GM18868 (cell line): ENCODE measurements around the gene ADAMTSL4.

Experiments
- ATAC-seq: cut with Tn5 transposase; IDR thresholded peaks from one replicate; pipeline ENCODE4 v1.9.1; 2021; ENCODE audit warnings: mild to moderate bottlenecking, moderate library complexity; ENCODE audit not compliant: unreplicated experiment

ADAMTSL4 gene

GRCh38 chr1:150532860-150533259 lies 16.3 kb upstream of the ADAMTSL4 start:
- no peak for ATAC-seq

- no peak for ATAC-seq
Measured at GRCh38 chr1:150534002-150534401, 15.2 kb upstream of the ADAMTSL4 start.

DNA sequence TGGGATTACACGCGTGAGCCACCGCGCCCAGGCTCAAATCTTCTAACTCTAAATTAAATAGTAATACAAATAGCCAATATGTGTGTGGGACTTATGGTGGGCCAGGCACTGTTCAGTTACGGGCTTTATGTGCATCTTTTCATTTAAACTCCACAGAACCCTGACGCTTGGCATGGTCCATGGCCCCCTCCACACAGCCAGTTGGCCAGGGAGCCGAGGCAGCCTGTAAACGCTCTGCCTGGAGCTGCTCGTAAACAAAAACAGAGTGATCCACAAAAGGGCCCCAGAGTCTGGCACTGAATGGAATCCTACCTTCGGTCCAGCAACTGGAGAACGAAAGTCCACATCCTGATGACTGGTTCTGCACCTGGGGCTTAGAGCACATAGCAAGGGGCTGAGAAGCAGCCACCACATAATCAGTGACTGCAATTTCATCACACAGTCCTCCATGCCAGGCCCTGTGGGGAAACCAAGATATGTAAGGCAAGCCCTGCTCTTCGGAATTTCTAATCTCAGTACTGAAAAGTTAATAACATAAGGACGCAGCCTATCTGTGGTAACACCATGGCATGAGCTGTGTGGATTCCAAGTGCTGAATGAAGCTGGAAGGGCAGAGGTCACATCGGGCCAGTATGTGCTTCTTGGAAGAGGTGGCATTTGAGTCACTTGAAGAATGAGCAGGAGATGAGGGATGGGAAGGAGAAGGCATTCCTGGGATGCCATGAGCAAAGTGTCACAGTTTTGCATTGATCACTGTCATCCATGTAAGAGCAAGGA lies 13.5 kb upstream of the ADAMTSL4 start:
- no peak for ATAC-seq

DNA sequence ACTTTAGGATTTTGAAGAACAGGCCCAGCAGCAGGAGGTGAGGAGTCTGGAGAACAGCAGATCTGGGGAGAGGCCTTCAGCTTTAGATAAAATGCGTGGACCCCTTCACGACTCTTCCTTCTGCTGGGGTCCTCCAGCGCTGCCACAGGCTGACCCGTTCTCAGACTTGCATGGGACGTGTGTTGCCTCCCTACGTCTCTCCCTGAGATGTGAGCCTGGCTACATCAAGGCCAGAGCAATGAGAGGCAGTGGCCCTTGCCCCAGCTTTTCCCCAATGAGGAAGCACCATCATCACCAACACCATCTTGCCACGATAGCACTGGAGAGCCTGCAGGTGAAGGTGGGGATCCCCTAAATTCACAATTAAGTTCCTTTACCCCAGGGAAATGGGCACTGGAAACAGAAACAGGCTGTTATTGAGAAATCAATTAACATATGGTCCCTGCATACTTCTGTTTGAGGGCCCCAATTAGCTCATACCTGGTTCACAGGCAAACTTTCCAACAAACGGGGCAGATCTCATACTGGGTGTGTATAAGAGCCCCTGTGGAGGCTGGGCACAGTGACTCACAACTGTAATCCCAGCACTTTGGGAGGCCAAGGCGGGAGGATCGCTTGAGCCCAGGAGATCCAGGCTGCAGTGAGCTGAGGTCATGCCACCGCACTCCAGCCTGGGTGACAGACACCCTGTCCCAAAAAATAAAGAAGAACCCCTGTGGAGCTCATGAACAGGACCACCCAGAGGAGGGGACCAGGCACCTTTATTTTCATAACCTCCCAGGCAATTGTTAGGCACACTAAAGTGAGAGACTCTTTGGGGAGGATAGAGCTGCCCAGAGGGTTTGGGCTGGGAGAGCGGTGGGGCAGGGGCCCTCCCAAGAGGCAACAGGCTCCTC lies 12.1 kb upstream of the ADAMTSL4 start:
- no peak for ATAC-seq

DNA sequence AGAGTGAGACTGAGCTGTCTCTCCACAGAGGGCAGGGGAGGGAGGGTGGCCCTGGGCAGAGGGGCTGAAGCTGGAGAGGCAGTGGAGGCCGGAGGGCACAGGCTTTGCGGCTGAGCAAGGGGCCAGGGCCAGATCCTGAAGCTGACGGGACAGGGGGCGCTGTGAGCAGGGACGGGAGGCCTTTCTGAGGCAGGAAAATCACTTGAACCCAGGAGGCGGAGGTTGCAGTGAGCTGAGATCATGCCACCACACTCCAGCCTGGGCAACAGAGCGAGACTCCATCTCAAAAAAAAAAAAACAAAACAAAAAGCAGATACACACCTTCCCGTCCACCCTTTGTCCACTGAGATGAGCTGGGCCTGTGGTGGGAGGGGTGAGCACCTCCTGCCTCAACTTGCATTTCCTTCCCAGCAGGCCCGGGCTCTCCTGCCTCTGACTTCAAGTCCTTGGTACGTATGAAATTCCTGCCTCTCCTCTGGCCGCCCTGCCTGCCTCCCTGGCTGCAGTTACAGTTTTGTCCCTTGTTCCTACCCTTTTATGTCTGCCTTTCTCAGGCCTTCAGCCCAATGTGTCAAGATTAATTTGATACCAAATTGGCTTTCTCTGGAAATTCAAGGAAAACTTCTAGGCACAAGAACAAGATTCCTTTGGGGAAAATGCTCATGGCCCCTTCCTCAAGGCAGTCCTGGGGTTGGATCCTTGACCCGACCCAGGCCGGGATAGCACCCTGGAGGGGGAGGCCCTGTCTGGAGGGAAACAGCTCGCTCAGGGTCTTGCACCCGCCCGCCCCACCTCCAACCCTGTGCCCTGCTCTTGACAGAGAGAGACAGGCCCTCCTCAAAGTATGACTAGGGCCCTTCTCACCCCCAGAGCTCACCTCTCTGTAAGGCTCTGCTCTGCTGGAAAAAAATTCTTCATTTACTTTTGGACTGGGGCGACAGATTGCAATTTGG lies 11.2 kb upstream of the ADAMTSL4 start:
- ATAC-seq: no peak

- ATAC-seq: no peak
Measured at GRCh38 chr1:150543500-150544143, 5.6 kb upstream of the ADAMTSL4 start.

- no peak for ATAC-seq
Measured at GRCh38 chr1:150544204-150544603, 5.0 kb upstream of the ADAMTSL4 start.

- no peak for ATAC-seq
Measured at GRCh38 chr1:150545486-150546032, 3.6 kb upstream of the ADAMTSL4 start.

GRCh38 chr1:150546294-150546937 lies 2.8 kb upstream of the ADAMTSL4 start:
- no peak for ATAC-seq

GRCh38 chr1:150548324-150548631 lies 930 bp upstream of the ADAMTSL4 start:
- no peak for ATAC-seq

GRCh38 chr1:150549496-150550221 lies 451 bp downstream of the ADAMTSL4 start:
- no peak for ATAC-seq

DNA sequence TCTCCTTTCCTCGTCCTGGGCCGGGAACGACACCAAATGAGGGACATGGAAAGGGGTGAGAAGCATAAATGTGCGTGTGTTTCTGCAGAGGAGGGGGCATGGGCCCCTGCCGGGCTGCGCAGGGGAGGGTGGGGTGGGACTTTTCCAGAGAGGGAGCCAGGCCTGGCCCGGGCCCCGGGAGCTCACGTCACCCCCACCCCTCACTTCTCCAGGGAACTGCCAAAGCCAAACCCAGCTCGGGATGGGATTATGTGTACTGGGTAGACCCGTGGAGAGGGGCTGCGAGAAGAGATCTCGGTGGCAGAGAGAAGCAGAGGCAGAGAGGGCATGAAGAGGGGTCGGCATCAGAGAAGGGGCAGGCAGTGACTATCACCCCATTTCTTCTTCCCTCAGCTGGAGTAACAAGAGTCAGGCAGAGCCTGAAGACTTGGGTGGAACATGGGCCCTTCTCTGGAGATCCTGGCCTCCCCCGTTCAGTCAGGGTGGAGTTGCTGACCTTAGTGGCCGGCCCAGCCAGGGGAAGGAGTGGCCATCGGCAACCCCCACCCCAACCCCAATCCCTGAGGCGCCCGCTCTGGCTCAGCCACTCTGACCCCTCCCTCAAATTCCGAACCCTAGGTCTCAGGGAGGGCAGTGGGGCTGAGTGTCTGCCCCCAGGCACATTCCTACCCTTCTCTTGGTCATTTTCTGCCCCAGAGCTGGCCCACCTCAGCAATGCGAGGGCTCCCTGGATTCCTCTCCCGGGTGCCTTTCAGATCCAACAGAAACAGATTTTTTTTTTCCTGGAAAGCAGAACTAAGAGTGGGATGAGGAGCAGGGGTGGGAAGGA lies 1.2 kb downstream of the ADAMTSL4 start:
- ATAC-seq: no peak

GRCh38 chr1:150551051-150551783 lies 2.0 kb downstream of the ADAMTSL4 start:
- no peak for ATAC-seq

DNA sequence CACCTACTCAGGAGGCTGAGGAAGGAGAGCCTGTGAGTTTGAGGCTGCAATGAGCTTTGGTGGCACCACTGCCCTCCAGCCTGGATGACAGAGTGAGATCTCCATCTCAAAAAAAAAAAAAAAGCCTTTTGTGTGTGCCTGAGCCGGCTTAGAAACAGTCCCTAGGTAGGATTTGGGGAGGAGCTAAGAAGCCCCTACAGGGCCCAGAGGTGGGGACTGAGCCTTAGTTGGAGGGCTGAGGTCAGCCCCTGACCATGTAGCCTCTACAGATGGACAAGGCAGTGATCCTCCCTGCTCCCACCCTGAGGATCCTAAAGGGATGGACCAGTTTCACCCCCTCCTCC lies 2.5 kb downstream of the ADAMTSL4 start:
- no peak for ATAC-seq

DNA sequence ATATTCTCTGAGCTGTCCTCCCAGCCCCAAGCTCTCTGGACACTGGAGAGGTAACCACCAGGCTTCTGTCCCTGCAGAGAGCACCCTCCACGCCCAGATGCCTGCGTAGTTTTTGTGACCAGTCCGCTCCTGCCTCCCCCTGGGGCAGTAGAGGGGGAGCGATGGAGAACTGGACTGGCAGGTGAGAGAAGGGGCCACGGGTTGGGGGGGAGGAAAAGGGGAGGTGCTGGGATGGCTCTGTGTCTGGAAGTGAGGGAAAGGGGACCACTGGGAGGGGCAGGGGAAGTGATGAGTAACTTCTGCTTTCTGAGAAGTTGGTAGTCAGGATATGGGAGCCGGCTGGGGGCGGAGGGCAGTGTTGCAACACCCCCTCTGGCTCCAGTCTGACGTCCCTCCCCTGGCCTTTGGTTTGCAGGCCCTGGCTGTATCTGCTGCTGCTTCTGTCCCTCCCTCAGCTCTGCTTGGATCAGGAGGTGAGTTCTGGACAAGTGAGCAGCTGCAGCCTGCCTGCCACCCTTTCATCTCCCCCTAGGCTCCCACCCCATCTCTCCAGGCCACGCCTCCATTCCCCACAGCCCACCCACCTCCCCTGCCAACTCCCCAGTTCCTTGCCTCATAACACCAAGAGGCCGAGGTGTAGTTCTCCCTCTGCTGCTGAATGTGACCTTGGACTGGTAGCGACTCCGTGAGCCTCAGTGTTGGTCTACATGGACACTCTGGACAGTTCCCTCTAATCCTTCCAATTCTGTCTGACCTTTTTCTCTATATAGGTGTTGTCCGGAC lies 3.1 kb downstream of the ADAMTSL4 start:
- ATAC-seq: no peak

DNA sequence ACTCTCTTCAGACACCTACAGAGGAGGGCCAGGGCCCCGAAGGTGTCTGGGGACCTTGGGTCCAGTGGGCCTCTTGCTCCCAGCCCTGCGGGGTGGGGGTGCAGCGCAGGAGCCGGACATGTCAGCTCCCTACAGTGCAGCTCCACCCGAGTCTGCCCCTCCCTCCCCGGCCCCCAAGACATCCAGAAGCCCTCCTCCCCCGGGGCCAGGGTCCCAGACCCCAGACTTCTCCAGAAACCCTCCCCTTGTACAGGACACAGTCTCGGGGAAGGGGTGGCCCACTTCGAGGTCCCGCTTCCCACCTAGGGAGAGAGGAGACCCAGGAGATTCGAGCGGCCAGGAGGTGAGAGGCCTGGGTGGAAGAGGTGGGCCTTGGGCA lies 3.7 kb downstream of the ADAMTSL4 start:
- no peak for ATAC-seq
